K562 (cell line): ENCODE data around the gene TGM5.

ENCODE experiments used
- TCF7 ChIP-seq: sonication (generic); IDR thresholded peaks from 2 replicates; pipeline ENCODE4 v1.6.1; 2016; ENCODE audit warnings: antibody characterized with exemption, borderline replicate concordance
- TGIF2 ChIP-seq: sonication (generic); formaldehyde crosslinking; IDR thresholded peaks from 2 replicates; pipeline ENCODE4 v1.8.1; 2022; ENCODE audit warnings: mild to moderate bottlenecking, missing genetic modification reagents, moderate library complexity

DNA sequence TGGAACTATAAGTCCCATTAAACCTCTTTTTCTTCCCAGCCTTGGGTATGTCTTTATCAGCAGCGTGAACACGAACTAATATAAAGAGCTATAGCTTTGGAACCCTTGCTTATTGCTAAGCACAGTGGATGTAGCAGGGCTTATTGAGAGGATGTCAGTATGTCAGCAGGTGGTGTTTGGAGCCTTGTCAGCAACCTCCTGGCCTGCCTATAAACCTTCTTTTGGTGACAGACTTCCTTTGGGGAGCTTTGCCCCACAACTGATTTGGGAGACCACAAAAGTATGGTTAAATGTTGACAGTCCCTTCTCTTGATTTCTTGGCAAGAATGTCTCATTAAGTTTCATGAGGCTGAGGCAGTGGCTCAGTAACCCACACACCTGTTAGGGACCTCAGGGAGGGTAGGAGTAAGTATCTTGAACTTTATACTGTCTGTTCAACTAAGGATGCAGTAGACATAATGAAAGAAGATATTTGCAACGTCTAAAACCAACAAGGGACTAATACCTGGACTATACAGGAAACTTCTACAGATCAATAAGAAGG, 66.7 kb downstream of the TGM5 start:
- no peak for TF ChIP-seq TGIF2
- TF ChIP-seq TCF7, result no peak
